SHP77 (cell line): Measurements from ENCODE around the gene SYNJ2BP.

ENCODE experiments used
- DNase-seq, 2 experiments: peaks; one replicate each; lab custom pipeline; 2025; lab: John Stamatoyannopoulos, UW

SYNJ2BP gene

GRCh38 chr14:70391493-70392391 lies 25.1 kb downstream of the SYNJ2BP start:
- no peak for DNase-seq

DNA sequence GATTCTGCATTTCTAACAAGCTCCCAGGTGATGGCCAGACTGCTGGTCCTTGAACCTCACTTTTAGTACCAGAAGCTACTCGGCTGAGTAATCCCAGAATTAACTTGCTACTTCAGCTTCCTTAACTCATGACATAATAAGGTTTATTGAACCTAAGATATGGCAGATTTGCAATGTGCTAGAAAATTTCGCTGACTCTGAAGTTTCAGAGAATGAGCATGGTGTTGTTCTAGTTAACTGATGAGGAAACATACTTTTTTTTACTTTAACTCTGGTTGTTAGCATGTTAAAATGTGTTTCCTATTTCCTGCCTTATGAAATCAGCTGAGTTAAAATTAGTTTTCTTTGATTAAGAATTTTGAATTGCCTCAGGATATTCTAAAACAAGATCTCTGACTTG lies 34.4 kb downstream of the SYNJ2BP start:
- no peak for DNase-seq

DNA sequence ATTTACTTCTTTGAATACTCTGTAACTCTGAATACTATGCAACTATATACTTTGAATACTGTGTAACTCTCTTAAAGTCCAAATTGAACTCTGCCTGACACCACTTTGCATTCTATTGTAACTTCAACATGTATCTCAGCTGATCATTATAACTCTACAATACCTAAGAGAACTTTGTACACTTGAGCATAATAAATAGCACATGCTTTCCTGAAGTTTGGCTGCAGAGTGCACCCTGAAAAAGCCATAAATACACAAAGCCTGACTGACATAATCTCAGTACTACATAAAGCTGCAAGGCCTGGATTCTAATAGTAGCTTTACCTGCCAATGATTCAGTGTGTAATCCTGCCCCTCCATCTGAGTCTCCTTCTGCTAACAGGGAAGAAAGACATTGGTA lies 36.1 kb downstream of the SYNJ2BP start:
- DNase-seq = no peak

- no peak for DNase-seq
Observed at GRCh38 chr14:70378696-70379095, 38.2 kb downstream of the SYNJ2BP start.
